ENCODE measurements around the gene COL9A3. TPM values are rescaled to one million over a fixed set of nuclear protein-coding genes. Genes with fewer than 3 reads are reported as not detected.
"Not testable (repeated sequence)": the region's sequence is repeated elsewhere in the genome, so short reads cannot be mapped to it uniquely, and the experiment has no call there.

The COL9A3 gene
- total RNA-seq, 1 experiment from 2014 or later, result 46.6 TPM

GRCh38 chr20:62853304-62853703 lies 36.5 kb downstream of the COL9A3 start:
- H3K4me3 ChIP-seq (ENCODE audit: low read depth in 2 of 2, low read length in 2 of 2); H3K4me1 ChIP-seq (ENCODE audit: control insufficient read depth, insufficient read depth, low read length); H3K9me3 ChIP-seq (ENCODE audit: control insufficient read depth, insufficient read depth, low read depth, low read length); H3K27me3 ChIP-seq (ENCODE audit: control insufficient read depth, insufficient read depth, low read length); BruUV-seq (replicated peaks); intact Hi-C loops (cut with micrococcal nuclease; ENCODE audit: unreplicated experiment); H3K27ac ChIP-seq (ENCODE audit: low read length); in situ Hi-C loops (cut with HindIII; ENCODE audit: low pct_unique_long_range_greater_than_20kb, low sequenced_read_pairs); DNase-seq (ENCODE audit: low read depth, low spot score); ATAC-seq; POLR2A ChIA-PET: not testable (repeated sequence)
- CTCF ChIA-PET, result interaction anchor here (0.6 kb wide), 1 partner anchor 471 kb away, joined by 3 read pairs; no protein-coding TSS in a partner anchor
- H3K36me3 ChIP-seq (ENCODE audit: control insufficient read depth, insufficient read depth, low read length), result peaks cover 13% of the 10 kb centered on the region

GRCh38 chr20:62854121-62854520 lies 37.3 kb downstream of the COL9A3 start:
- Histone ChIP-seq H3K27me3 (ENCODE audit: control insufficient read depth, insufficient read depth, low read length) (no peaks in the 10 kb centered on the region), H3K36me3 (ENCODE audit: control insufficient read depth, insufficient read depth, low read length) (peaks cover 13% of the 10 kb centered on the region), H3K27ac (ENCODE audit: low read length) (no peak overlapping the region), H3K9me3 (ENCODE audit: control insufficient read depth, insufficient read depth, low read depth, low read length) (no peaks in the 10 kb centered on the region), H3K4me3 (ENCODE audit: low read depth in 2 of 2, low read length in 2 of 2) (no peak overlapping the region), H3K4me1 (ENCODE audit: control insufficient read depth, insufficient read depth, low read length) (peaks cover under 1% of the 10 kb centered on the region)
- no TSS peak for BruUV-seq (replicated peaks)
- DNase-seq (ENCODE audit: low read depth, low spot score), result no peak
- ChIA-PET POLR2A (no interaction called here), CTCF (no interaction called here)
- no peak for TF ChIP-seq REST (IDR thresholded peaks at IDR 0.05; ENCODE audit: insufficient read depth in 1 of 2, low read depth in 2 of 2, low read length in 1 of 2)
- TF ChIP-seq SIN3A (IDR thresholded peaks at IDR 0.05; ENCODE audit: borderline replicate concordance, insufficient read depth, low read depth, low read length), result no peak
- no peak for TF ChIP-seq CTCF (IDR thresholded peaks at IDR 0.05)
- no peak for TF ChIP-seq POLR2AphosphoS5 (IDR thresholded peaks at IDR 0.05; ENCODE audit: low read depth, low read length)
- no peak for TF ChIP-seq TCF7L2 (IDR thresholded peaks at IDR 0.05; ENCODE audit: low read depth, low read length)
- ATAC-seq, result no peak
- in situ Hi-C loops (cut with HindIII; ENCODE audit: low pct_unique_long_range_greater_than_20kb, low sequenced_read_pairs) (no loop called here), intact Hi-C loops (cut with micrococcal nuclease; ENCODE audit: unreplicated experiment) (no loop called here)

GRCh38 chr20:62855120-62855519 lies 38.3 kb downstream of the COL9A3 start:
- ChIA-PET POLR2A (no interaction called here), CTCF (no interaction called here)
- Histone ChIP-seq H3K27ac (ENCODE audit: low read length) (no peak overlapping the region), H3K36me3 (ENCODE audit: control insufficient read depth, insufficient read depth, low read length) (peaks cover 13% of the 10 kb centered on the region), H3K27me3 (ENCODE audit: control insufficient read depth, insufficient read depth, low read length) (no peaks in the 10 kb centered on the region), H3K4me3 (ENCODE audit: low read depth in 2 of 2, low read length in 2 of 2) (no peak overlapping the region), H3K9me3 (ENCODE audit: control insufficient read depth, insufficient read depth, low read depth, low read length) (no peaks in the 10 kb centered on the region), H3K4me1 (ENCODE audit: control insufficient read depth, insufficient read depth, low read length) (peaks cover 11% of the 10 kb centered on the region)
- TF ChIP-seq CTCF (IDR thresholded peaks at IDR 0.05) (no peak), TCF7L2 (IDR thresholded peaks at IDR 0.05; ENCODE audit: low read depth, low read length) (no peak), POLR2AphosphoS5 (IDR thresholded peaks at IDR 0.05; ENCODE audit: low read depth, low read length) (no peak), SIN3A (IDR thresholded peaks at IDR 0.05; ENCODE audit: borderline replicate concordance, insufficient read depth, low read depth, low read length) (no peak), REST (IDR thresholded peaks at IDR 0.05; ENCODE audit: insufficient read depth in 1 of 2, low read depth in 2 of 2, low read length in 1 of 2) (no peak)
- no TSS peak for BruUV-seq (replicated peaks)
- ATAC-seq, result no peak
- intact Hi-C loops (cut with micrococcal nuclease; ENCODE audit: unreplicated experiment), result no loop called here
- in situ Hi-C loops (cut with HindIII; ENCODE audit: low pct_unique_long_range_greater_than_20kb, low sequenced_read_pairs), result no loop called here
- DNase-seq (ENCODE audit: low read depth, low spot score), result no peak
